GM23338 (cell line): ENCODE results near the gene CYFIP2. TPM values are rescaled to one million over a fixed set of nuclear protein-coding genes. Genes with fewer than 3 reads are reported as not detected.

ENCODE experiments used
- ATAC-seq: fragments of 200-7000 bp; cut with Tn5 transposase; 3 replicates; pipeline ENCODE4 v1.9.1; 2020
- DNase-seq: peaks from one replicate; pipeline ENCODE4 v3.0.0-alpha.2; 2015; ENCODE audit warnings: low spot score
- H2AFZ ChIP-seq: fragments of 200-600 bp; sonication (generic); 2 replicates; pipeline ENCODE4 v1.8.0; 2016; ENCODE audit warnings: antibody characterized with exemption, mild to moderate bottlenecking, moderate library complexity
- H3F3A ChIP-seq: fragments of 200-600 bp; sonication (generic); replicated peaks from 2 replicates; pipeline ENCODE4 v1.8.0; 2017; ENCODE audit warnings: antibody characterized with exemption, mixed run types, low read depth
- H3K27ac ChIP-seq: fragments of 200-600 bp; sonication (generic); 2 replicates; pipeline ENCODE4 v1.6.1; 2016; ENCODE audit warnings: low read depth
- H3K27me3 ChIP-seq: fragments of 200-600 bp; sonication (generic); 2 replicates; pipeline ENCODE4 v1.8.0; 2016; ENCODE audit warnings: mild to moderate bottlenecking, mixed run types, moderate library complexity; ENCODE audit not compliant: insufficient read depth
- H3K36me3 ChIP-seq: fragments of 200-600 bp; sonication (generic); 2 replicates; pipeline ENCODE4 v1.8.0; 2016; ENCODE audit warnings: mild to moderate bottlenecking; ENCODE audit not compliant: insufficient read depth
- H3K4me1 ChIP-seq: fragments of 200-600 bp; sonication (generic); 2 replicates; pipeline ENCODE4 v1.8.0; 2016; ENCODE audit warnings: mild to moderate bottlenecking, moderate library complexity; ENCODE audit not compliant: insufficient read depth
- H3K4me2 ChIP-seq: fragments of 200-600 bp; sonication (generic); 2 replicates; pipeline ENCODE4 v1.7.1; 2017; ENCODE audit warnings: mixed run types
- H3K4me3 ChIP-seq: fragments of 200-600 bp; sonication (generic); 2 replicates; pipeline ENCODE4 v1.6.1; 2016; ENCODE audit warnings: mixed run types
- H3K79me2 ChIP-seq: fragments of 200-600 bp; sonication (generic); replicated peaks from 2 replicates; pipeline ENCODE4 v1.8.0; 2017; ENCODE audit warnings: mild to moderate bottlenecking; ENCODE audit not compliant: insufficient read depth
- H3K9me2 ChIP-seq: fragments of 200-600 bp; sonication (generic); 2 replicates; pipeline ENCODE4 v1.8.0; 2017; ENCODE audit not compliant: insufficient read depth
- H4K20me1 ChIP-seq: fragments of 200-600 bp; sonication (generic); replicated peaks from 2 replicates; pipeline ENCODE4 v1.8.0; 2017; ENCODE audit warnings: mild to moderate bottlenecking; ENCODE audit not compliant: insufficient read depth
- H3K27ac Mint-ChIP-seq: 2 replicates; pipeline ENCODE4 v1.8.0; 2020; ENCODE audit warnings: inconsistent platforms, mild to moderate bottlenecking, moderate library complexity, mixed read lengths
- H3K27me3 Mint-ChIP-seq: 3 replicates; pipeline ENCODE4 v1.8.0; 2022; ENCODE audit warnings: low read depth, mild to moderate bottlenecking, moderate library complexity, mixed read lengths, inconsistent platforms; ENCODE audit not compliant: insufficient read depth, poor library complexity
- H3K36me3 Mint-ChIP-seq: 3 replicates; pipeline ENCODE4 v1.8.0; 2021; ENCODE audit warnings: low read depth, mild to moderate bottlenecking, inconsistent platforms, moderate library complexity, mixed read lengths
- H3K4me1 Mint-ChIP-seq: 3 replicates; pipeline ENCODE4 v1.8.0; 2020; ENCODE audit warnings: mild to moderate bottlenecking, inconsistent platforms, mixed read lengths
- H3K4me3 Mint-ChIP-seq: 3 replicates; pipeline ENCODE4 v1.8.0; 2021; ENCODE audit warnings: moderate library complexity, mild to moderate bottlenecking, inconsistent platforms, mixed read lengths
- H3K9me3 Mint-ChIP-seq: 3 replicates; pipeline ENCODE4 v1.8.0; 2020; ENCODE audit warnings: moderate library complexity, mild to moderate bottlenecking, inconsistent platforms, mixed read lengths
- CREB1 ChIP-seq: fragments of 250-450 bp; sonication (Bioruptor Pico); IDR thresholded peaks from 2 replicates; pipeline ENCODE4 v1.5.0; 2020; ENCODE audit warnings: low read depth, mild to moderate bottlenecking, moderate library complexity
- CTCF ChIP-seq, 2 experiments: fragments of 200-600 bp in 1 of 2; sonication (generic) in 1 of 2; conservative IDR thresholded peaks; 2 replicates each; pipeline versions ENCODE4 v1.5.1 to v1.6.1; 2016 to 2017; ENCODE audit warnings: antibody characterized with exemption in 2 of 2, low read depth in 2 of 2, mild to moderate bottlenecking in 2 of 2, moderate library complexity in 1 of 2
- ETS1 ChIP-seq: IDR thresholded peaks from 2 replicates; pipeline ENCODE4 v1.6.1; 2016; ENCODE audit warnings: antibody characterized with exemption
- EZH2 ChIP-seq: fragments of 200-600 bp; sonication (generic); IDR thresholded peaks from one replicate; pipeline ENCODE4 v1.8.0; 2017; ENCODE audit warnings: antibody characterized with exemption, mild to moderate bottlenecking, low read depth; ENCODE audit not compliant: unreplicated experiment
- EZH2phosphoT487 ChIP-seq: fragments of 200-600 bp; sonication (generic); IDR thresholded peaks from one replicate; pipeline ENCODE4 v1.8.1; 2018; ENCODE audit warnings: antibody characterized with exemption; ENCODE audit not compliant: unreplicated experiment
- JUNB ChIP-seq: IDR thresholded peaks from one replicate; pipeline ENCODE4 v1.6.1; 2016; ENCODE audit warnings: antibody characterized with exemption; ENCODE audit not compliant: unreplicated experiment
- NANOG ChIP-seq: IDR thresholded peaks from 2 replicates; pipeline ENCODE4 v1.6.1; 2016; ENCODE audit warnings: antibody characterized with exemption, borderline replicate concordance
- POLR2AphosphoS5 ChIP-seq: IDR thresholded peaks from 2 replicates; pipeline ENCODE4 v1.6.1; 2016; ENCODE audit warnings: antibody characterized with exemption, low read depth
- REST ChIP-seq: IDR thresholded peaks from one replicate; pipeline ENCODE4 v1.6.1; 2018; ENCODE audit warnings: antibody characterized with exemption; ENCODE audit not compliant: unreplicated experiment
- STAT1 ChIP-seq: IDR thresholded peaks from one replicate; pipeline ENCODE4 v1.6.1; 2016; ENCODE audit warnings: antibody characterized with exemption; ENCODE audit not compliant: unreplicated experiment
- ZNF114 ChIP-seq: fragments of 250-450 bp; sonication (Bioruptor Pico); IDR thresholded peaks from 2 replicates; pipeline ENCODE4 v1.5.0; 2020; ENCODE audit warnings: mild to moderate bottlenecking, moderate library complexity
- ZNF331 ChIP-seq: fragments of 250-450 bp; sonication (Bioruptor Pico); IDR thresholded peaks from 2 replicates; pipeline ENCODE4 v1.5.0; 2020; ENCODE audit warnings: low read depth, mild to moderate bottlenecking, moderate library complexity
- ZNF462 ChIP-seq: fragments of 250-450 bp; sonication (Bioruptor Pico); IDR thresholded peaks from 2 replicates; pipeline ENCODE4 v1.5.0; 2020; ENCODE audit warnings: mild to moderate bottlenecking, moderate library complexity
- polyA plus RNA-seq: library from polyadenylated mRNA; unstranded; fragments of >200 nt; fragmentation: Nextera tagmentation; extraction: Ambion mirVana; gene quantifications from 2 replicates; pipeline ENCODE4 v1.2.1, GENCODE V29; 2016
- total RNA-seq: library from RNA; depleted of rRNA; stranded (reverse); fragments of >200 nt; shearing (Covaris generic); gene quantifications from 2 replicates; pipeline ENCODE4 v1.2.3, GENCODE V29; 2014

CYFIP2 gene
- total and polyA plus RNA-seq, 2 experiments from 2014 or later: 54.1 to 98.4 TPM

GRCh38 chr5:157326440-157327005 is 60.6 kb downstream of the CYFIP2 start (continued):
- TF ChIP-seq ZNF462 (CRISPR knock-in tag): no peak

- Histone ChIP-seq H3F3A (no peaks in the 10 kb centered on the region), H3K36me3 (peaks cover 25% of the 10 kb centered on the region), H4K20me1 (peaks cover 3% of the 10 kb centered on the region; the same call in 1 of the 2 replicates), H3K9me2 (no peaks in the 10 kb centered on the region), H3K4me3 (no peak overlapping the region), H3K4me2 (no peak overlapping the region), H2AFZ (no peak overlapping the region), H3K4me1 (no peaks in the 10 kb centered on the region), H3K79me2 (no peaks in the 10 kb centered on the region), H3K27me3 (no peaks in the 10 kb centered on the region), H3K27ac (peak overlapping the region; percentile 22; the same call in 1 of the 2 replicates)
- no peak overlapping the region for H3K4me3 Mint-ChIP-seq
- no peaks in the 10 kb centered on the region for H3K9me3 Mint-ChIP-seq
- no peak for DNase-seq
- peaks cover 5% of the 10 kb centered on the region for H3K27me3 Mint-ChIP-seq
- H3K27ac Mint-ChIP-seq: no peak overlapping the region
- H3K36me3 Mint-ChIP-seq: peaks cover 51% of the 10 kb centered on the region
- no peaks in the 10 kb centered on the region for H3K4me1 Mint-ChIP-seq
- no peak for ATAC-seq
- TF ChIP-seq ZNF114 (no peak), NANOG (no peak), REST (no peak), ETS1 (no peak), EZH2phosphoT487 (no peak), POLR2AphosphoS5 (no peak), ZNF331 (CRISPR knock-in tag) (no peak), CTCF (conservative IDR thresholded peaks at IDR 0.05; ENCODE audit: low read depth in 2 of 2) (no peak), EZH2 (no peak), CREB1 (CRISPR knock-in tag) (no peak), JUNB (no peak), STAT1 (no peak)
Measured at GRCh38 chr5:157327771-157328170, 61.8 kb downstream of the CYFIP2 start.
